Fibroblast of pulmonary artery (primary cell): ENCODE results near the gene AHCYL1.

Source experiments
- DNase-seq: peaks from one replicate; pipeline ENCODE4 v3.0.0-alpha.2; 2010; ENCODE audit warnings: low read depth
- H3K4me3 ChIP-seq: replicated peaks from 2 replicates; pipeline ENCODE4 v1.5.1; 2011; ENCODE audit warnings: low read depth, mild to moderate bottlenecking, control low read depth, low read length, moderate library complexity
- TF ChIP-seq, protein P1 (sequence below): IDR thresholded peaks from 2 replicates; pipeline ENCODE4 v1.5.1; 2011; ENCODE audit warnings: mild to moderate bottlenecking, control low read depth, low read length, inconsistent platforms; ENCODE audit errors: missing control alignments

AHCYL1 gene

DNA sequence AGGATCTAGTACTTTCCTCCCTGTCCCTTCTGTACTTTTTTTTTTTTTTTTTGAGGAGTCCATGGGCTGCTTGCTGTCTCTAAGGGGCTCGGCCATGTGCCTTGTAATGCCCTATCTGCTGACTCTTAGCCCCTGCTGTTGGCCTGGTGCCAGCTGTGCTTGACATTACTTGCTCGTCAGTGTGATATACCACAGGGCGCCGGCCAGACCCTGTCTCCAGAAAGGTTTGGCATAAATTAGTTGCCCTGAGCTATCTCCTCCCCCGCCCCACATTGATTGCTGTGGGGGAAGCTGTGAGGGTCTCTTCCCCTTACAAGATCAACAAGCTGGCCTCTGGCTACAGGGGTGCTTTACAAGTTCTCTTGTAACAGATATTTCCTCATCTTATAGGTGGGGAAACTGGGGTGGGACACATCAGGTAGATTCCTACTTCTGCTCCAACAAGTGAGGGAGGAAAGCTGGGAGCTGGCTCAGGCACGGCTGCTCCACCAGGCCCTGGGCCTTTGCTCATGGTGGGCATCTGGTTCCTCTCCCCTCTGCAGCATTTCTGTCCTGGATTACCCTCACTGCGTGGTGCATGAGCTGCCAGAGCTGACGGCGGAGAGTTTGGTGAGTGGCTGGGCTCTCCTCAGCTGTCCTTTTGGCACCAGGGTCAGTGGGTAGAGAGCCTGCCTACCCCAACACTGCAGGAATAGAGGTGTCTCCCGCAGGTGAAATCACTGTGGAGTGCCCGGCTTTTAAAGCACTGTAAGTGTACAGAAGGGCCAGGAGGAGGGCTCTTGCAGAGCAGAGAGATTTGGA lies 65.4 kb downstream of the AHCYL1 start:
- no peak for DNase-seq
- H3K4me3 ChIP-seq, result no peak overlapping the region
- TF ChIP-seq, protein P1, sequence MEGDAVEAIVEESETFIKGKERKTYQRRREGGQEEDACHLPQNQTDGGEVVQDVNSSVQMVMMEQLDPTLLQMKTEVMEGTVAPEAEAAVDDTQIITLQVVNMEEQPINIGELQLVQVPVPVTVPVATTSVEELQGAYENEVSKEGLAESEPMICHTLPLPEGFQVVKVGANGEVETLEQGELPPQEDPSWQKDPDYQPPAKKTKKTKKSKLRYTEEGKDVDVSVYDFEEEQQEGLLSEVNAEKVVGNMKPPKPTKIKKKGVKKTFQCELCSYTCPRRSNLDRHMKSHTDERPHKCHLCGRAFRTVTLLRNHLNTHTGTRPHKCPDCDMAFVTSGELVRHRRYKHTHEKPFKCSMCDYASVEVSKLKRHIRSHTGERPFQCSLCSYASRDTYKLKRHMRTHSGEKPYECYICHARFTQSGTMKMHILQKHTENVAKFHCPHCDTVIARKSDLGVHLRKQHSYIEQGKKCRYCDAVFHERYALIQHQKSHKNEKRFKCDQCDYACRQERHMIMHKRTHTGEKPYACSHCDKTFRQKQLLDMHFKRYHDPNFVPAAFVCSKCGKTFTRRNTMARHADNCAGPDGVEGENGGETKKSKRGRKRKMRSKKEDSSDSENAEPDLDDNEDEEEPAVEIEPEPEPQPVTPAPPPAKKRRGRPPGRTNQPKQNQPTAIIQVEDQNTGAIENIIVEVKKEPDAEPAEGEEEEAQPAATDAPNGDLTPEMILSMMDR, result no peak

DNA sequence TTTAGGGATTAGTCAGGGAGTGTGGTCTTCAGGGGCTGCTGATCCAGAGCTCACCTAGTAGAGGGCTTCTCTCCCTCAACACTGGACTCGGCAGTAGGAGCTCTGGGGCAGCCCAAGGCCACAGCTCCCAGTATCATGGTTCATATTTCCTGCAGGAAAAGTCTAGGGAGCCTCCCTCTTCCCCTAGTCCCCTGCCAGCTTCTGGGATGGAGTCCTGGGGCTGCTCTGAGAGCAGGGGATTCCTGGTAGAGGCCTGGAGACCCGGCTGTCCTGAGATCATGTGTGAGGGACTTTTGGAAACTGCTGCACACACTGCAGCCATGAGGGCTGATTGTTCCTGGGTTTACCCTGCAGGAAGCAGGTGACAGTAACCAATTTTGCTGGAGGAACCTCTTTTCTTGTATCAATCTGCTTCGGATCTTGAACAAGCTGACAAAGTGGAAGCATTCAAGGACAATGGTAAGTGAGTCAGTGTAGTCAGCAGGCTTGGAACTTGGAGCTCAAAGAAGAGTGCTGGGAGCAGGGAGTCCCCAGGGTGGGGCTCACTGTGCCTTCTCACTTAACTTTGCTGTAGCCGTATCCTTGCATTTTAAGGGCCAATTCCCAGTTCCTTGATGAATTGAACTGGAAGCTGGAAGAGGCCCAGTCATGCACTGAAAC lies 66.2 kb downstream of the AHCYL1 start:
- peak; percentile 25 for DNase-seq
- TF ChIP-seq, protein P1, result no peak
- no peak overlapping the region for H3K4me3 ChIP-seq

DNA sequence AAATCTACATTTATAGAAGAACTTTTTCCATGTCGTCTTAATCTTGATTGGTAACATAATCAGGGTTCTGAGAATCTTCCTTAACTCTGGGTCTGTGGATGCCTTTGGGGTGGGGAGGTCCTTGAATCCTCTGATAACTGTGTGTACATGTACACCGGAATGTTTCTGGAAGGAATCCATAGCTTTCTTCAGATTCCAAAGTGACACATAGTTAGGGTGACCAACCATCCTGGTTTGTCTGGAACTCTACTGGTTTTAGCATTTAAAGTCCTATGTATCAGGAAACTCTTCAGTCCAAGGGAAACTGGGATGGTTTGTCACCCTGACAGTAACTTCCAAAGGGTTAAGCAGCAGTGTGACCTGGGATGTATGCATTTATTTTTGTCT lies 66.7 kb downstream of the AHCYL1 start:
- TF ChIP-seq, protein P1, result no peak
- DNase-seq, result no peak
- no peak overlapping the region for H3K4me3 ChIP-seq

DNA sequence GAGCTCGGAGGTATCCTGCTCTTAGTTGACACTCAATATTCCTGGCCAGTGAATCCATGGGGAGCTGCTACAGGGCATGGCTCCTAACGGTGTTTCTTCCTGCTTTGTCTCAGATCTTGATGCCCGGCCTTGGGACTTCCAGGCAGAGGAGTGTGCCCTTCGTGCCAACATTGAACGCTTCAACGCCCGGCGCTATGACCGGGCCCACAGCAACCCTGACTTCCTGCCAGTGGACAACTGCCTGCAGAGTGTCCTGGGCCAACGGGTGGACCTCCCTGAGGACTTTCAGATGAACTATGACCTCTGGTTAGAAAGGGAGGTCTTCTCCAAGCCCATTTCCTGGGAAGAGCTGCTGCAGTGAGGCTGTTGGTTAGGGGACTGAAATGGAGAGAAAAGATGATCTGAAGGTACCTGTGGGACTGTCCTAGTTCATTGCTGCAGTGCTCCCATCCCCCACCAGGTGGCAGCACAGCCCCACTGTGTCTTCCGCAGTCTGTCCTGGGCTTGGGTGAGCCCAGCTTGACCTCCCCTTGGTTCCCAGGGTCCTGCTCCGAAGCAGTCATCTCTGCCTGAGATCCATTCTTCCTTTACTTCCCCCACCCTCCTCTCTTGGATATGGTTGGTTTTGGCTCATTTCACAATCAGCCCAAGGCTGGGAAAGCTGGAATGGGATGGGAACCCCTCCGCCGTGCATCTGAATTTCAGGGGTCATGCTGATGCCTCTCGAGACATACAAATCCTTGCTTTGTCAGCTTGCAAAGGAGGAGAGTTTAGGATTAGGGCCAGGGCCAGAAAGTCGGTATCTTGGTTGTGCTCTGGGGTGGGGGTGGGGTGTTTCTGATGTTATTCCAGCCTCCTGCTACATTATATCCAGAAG lies 69.2 kb downstream of the AHCYL1 start:
- DNase-seq, result peak; percentile 55
- no peak overlapping the region for H3K4me3 ChIP-seq
- TF ChIP-seq, protein P1, result peak; percentile 99

DNA sequence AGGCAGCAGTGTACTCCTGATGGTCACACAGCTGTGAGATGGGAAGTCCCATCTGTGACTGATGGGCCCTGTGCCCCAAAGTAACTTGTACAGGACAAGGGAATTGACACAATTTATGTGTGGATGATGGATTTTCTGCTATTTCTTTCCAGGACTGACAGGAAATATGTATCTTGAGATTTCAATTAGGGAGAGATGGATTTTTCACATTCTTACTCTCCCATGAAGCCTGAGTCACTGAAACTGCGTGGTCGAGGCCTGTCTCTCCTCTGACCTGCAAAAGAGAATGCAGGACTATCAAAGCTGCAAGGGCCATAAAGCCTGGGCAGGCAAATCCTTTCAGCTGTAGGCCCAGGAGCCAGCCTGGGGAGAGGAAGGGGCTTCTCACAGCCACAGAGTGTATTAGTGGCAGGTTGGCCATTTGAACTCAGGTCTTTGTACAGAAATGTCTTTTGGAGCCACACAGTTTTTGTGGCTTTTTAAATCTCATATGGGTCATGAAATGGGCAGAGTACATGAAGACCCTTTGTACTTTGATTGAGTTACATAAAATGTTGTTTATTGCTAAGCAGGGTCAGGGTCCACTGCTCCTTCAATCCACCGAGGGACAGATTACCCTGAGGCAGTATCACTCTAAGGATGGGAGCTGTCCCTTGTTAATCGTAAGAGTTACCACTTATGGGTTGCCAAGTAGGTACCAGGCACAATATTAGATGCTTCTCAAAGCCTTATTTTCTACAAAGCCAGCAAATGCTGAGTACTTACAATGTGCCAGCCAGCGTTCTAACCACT lies 71.1 kb downstream of the AHCYL1 start:
- TF ChIP-seq, protein P1, result no peak
- peak; percentile 33 for DNase-seq
- no peak overlapping the region for H3K4me3 ChIP-seq

DNA sequence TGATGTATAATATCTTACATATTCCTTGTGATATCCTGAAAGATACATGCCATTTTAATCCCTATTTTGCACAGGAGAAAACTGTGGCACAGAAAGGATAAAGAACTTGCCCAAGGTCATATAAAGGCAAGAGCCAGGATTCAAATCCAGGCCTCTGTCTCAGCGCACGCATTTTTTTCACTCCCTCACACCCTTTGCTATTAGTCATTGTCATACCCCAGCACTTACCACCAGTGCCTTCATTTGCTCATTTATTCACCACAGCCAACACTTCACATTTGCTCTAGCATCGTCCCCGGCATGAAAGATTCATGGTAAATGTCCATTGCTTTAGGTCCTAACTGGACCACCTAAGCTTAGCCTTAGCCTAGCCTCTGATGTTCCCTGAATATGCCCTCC lies 71.7 kb downstream of the AHCYL1 start:
- DNase-seq, result no peak
- H3K4me3 ChIP-seq, result no peak overlapping the region
- TF ChIP-seq, protein P1, result no peak
